ENCODE measurements around the gene LBH.

LBH gene

GRCh38 chr2:30248791-30249190, 17.5 kb downstream of the LBH start:
- Histone ChIP-seq H2BK15ac (replicated peaks; ENCODE audit: low read depth) (no peak overlapping the region), H3K56ac (ENCODE audit: low read length) (no peak overlapping the region), H3K9ac (ENCODE audit: low read length) (no peak overlapping the region), H3K18ac (ENCODE audit: low read length) (no peak overlapping the region), H3K79me1 (ENCODE audit: low read length) (peaks cover 28% of the 10 kb centered on the region), H2BK5ac (ENCODE audit: low read length) (no peak overlapping the region), H3K4me2 (ENCODE audit: low read length) (no peak overlapping the region), H3K79me2 (ENCODE audit: control insufficient read depth, insufficient read depth, low read length) (peaks cover 25% of the 10 kb centered on the region), H3K36me3 (ENCODE audit: control insufficient read depth, insufficient read depth, low read length) (peaks cover 1% of the 10 kb centered on the region), H3K27ac (ENCODE audit: low read depth, low read length) (no peak overlapping the region), H4K5ac (ENCODE audit: low read length) (no peak overlapping the region), H3K4me1 (ENCODE audit: control insufficient read depth, low read depth, low read length) (peaks cover 7% of the 10 kb centered on the region), H2BK120ac (ENCODE audit: low read depth, low read length) (no peak overlapping the region), H3K23ac (ENCODE audit: low read length) (no peak overlapping the region), H3K4me3 (ENCODE audit: low read length) (no peak overlapping the region), H2AK5ac (ENCODE audit: low read length) (no peak overlapping the region), H3K27me3 (ENCODE audit: insufficient read depth, low read length, poor library complexity) (no peaks in the 10 kb centered on the region), H3K4ac (ENCODE audit: low read depth, low read length) (no peak overlapping the region), H4K8ac (ENCODE audit: low read depth, low read length) (no peak overlapping the region)
- WGBS (ENCODE audit: extremely low coverage, insufficient coverage, low lambda C conversion rate): no CpG with 5 or more reads among the region's 2 CpGs
- DNase-seq: no peak

GRCh38 chr2:30249354-30249753, 18.0 kb downstream of the LBH start:
- H3K4me1 ChIP-seq (ENCODE audit: control insufficient read depth, low read depth, low read length): peaks cover 7% of the 10 kb centered on the region
- peaks cover 29% of the 10 kb centered on the region for H3K79me1 ChIP-seq (ENCODE audit: low read length)
- no peak overlapping the region for H2BK120ac ChIP-seq (ENCODE audit: low read depth, low read length)
- H2BK15ac ChIP-seq (replicated peaks; ENCODE audit: low read depth): no peak overlapping the region
- H3K27me3 ChIP-seq (ENCODE audit: insufficient read depth, low read length, poor library complexity): no peaks in the 10 kb centered on the region
- no peak for DNase-seq
- H3K27ac ChIP-seq (ENCODE audit: low read depth, low read length): no peak overlapping the region
- H2AK5ac ChIP-seq (ENCODE audit: low read length): no peak overlapping the region
- H3K79me2 ChIP-seq (ENCODE audit: control insufficient read depth, insufficient read depth, low read length): peaks cover 27% of the 10 kb centered on the region
- H3K23ac ChIP-seq (ENCODE audit: low read length): no peak overlapping the region
- H3K36me3 ChIP-seq (ENCODE audit: control insufficient read depth, insufficient read depth, low read length): peaks cover 2% of the 10 kb centered on the region
- no peak overlapping the region for H3K4me2 ChIP-seq (ENCODE audit: low read length)
- H2BK5ac ChIP-seq (ENCODE audit: low read length): no peak overlapping the region
- no CpG with 5 or more reads among the region's 7 CpGs for WGBS (ENCODE audit: extremely low coverage, insufficient coverage, low lambda C conversion rate)
- no peak overlapping the region for H3K4ac ChIP-seq (ENCODE audit: low read depth, low read length)
- no peak overlapping the region for H3K56ac ChIP-seq (ENCODE audit: low read length)
- H4K8ac ChIP-seq (ENCODE audit: low read depth, low read length): no peak overlapping the region
- no peak overlapping the region for H3K18ac ChIP-seq (ENCODE audit: low read length)
- no peak overlapping the region for H3K4me3 ChIP-seq (ENCODE audit: low read length)
- no peak overlapping the region for H4K5ac ChIP-seq (ENCODE audit: low read length)
- no peak overlapping the region for H3K9ac ChIP-seq (ENCODE audit: low read length)

- Histone ChIP-seq H3K79me2 (ENCODE audit: control insufficient read depth, insufficient read depth, low read length) (peaks cover 30% of the 10 kb centered on the region), H3K4me2 (ENCODE audit: low read length) (no peak overlapping the region), H4K8ac (ENCODE audit: low read depth, low read length) (no peak overlapping the region), H3K9ac (ENCODE audit: low read length) (no peak overlapping the region), H3K27ac (ENCODE audit: low read depth, low read length) (no peak overlapping the region), H3K79me1 (ENCODE audit: low read length) (peaks cover 34% of the 10 kb centered on the region), H3K56ac (ENCODE audit: low read length) (no peak overlapping the region), H3K18ac (ENCODE audit: low read length) (no peak overlapping the region), H2AK5ac (ENCODE audit: low read length) (no peak overlapping the region), H2BK5ac (ENCODE audit: low read length) (no peak overlapping the region), H3K4me1 (ENCODE audit: control insufficient read depth, low read depth, low read length) (peaks cover 7% of the 10 kb centered on the region), H3K4ac (ENCODE audit: low read depth, low read length) (no peak overlapping the region), H2BK15ac (replicated peaks; ENCODE audit: low read depth) (no peak overlapping the region), H3K4me3 (ENCODE audit: low read length) (no peak overlapping the region), H3K27me3 (ENCODE audit: insufficient read depth, low read length, poor library complexity) (no peaks in the 10 kb centered on the region), H4K5ac (ENCODE audit: low read length) (no peak overlapping the region), H3K23ac (ENCODE audit: low read length) (no peak overlapping the region), H2BK120ac (ENCODE audit: low read depth, low read length) (no peak overlapping the region), H3K36me3 (ENCODE audit: control insufficient read depth, insufficient read depth, low read length) (peaks cover 2% of the 10 kb centered on the region)
- DNase-seq: no peak
- WGBS (ENCODE audit: extremely low coverage, insufficient coverage, low lambda C conversion rate): no CpG with 5 or more reads among the region's 6 CpGs
Measured at GRCh38 chr2:30250421-30250820, 19.1 kb downstream of the LBH start.

GRCh38 chr2:30252723-30253701, 21.7 kb downstream of the LBH start:
- no peaks in the 10 kb centered on the region for H3K27me3 ChIP-seq (ENCODE audit: insufficient read depth, low read length, poor library complexity)
- H3K79me1 ChIP-seq (ENCODE audit: low read length): peaks cover 38% of the 10 kb centered on the region
- H3K27ac ChIP-seq (ENCODE audit: low read depth, low read length): peak overlapping the region; percentile 19
- no peak overlapping the region for H3K4ac ChIP-seq (ENCODE audit: low read depth, low read length)
- no peak overlapping the region for H2AK5ac ChIP-seq (ENCODE audit: low read length)
- H4K8ac ChIP-seq (ENCODE audit: low read depth, low read length): no peak overlapping the region
- H4K5ac ChIP-seq (ENCODE audit: low read length): no peak overlapping the region
- peak; percentile 79 for DNase-seq
- peaks cover 6% of the 10 kb centered on the region for H3K36me3 ChIP-seq (ENCODE audit: control insufficient read depth, insufficient read depth, low read length)
- no peak overlapping the region for H3K18ac ChIP-seq (ENCODE audit: low read length)
- H3K23ac ChIP-seq (ENCODE audit: low read length): no peak overlapping the region
- H3K79me2 ChIP-seq (ENCODE audit: control insufficient read depth, insufficient read depth, low read length): peaks cover 27% of the 10 kb centered on the region
- 100% methylated on average over 1 of the region's 7 CpGs for WGBS (ENCODE audit: extremely low coverage, insufficient coverage, low lambda C conversion rate)
- peaks cover 7% of the 10 kb centered on the region for H3K4me1 ChIP-seq (ENCODE audit: control insufficient read depth, low read depth, low read length)
- no peak overlapping the region for H2BK5ac ChIP-seq (ENCODE audit: low read length)
- H3K4me3 ChIP-seq (ENCODE audit: low read length): no peak overlapping the region
- H3K56ac ChIP-seq (ENCODE audit: low read length): peak overlapping the region; percentile 65
- H3K4me2 ChIP-seq (ENCODE audit: low read length): no peak overlapping the region
- no peak overlapping the region for H2BK120ac ChIP-seq (ENCODE audit: low read depth, low read length)
- H3K9ac ChIP-seq (ENCODE audit: low read length): peak overlapping the region; percentile 33
- no peak overlapping the region for H2BK15ac ChIP-seq (replicated peaks; ENCODE audit: low read depth)

GRCh38 chr2:30253873-30254684, 22.7 kb downstream of the LBH start:
- Histone ChIP-seq H3K4me2 (ENCODE audit: low read length) (no peak overlapping the region), H4K8ac (ENCODE audit: low read depth, low read length) (no peak overlapping the region), H3K4me1 (ENCODE audit: control insufficient read depth, low read depth, low read length) (peaks cover 7% of the 10 kb centered on the region), H3K9ac (ENCODE audit: low read length) (no peak overlapping the region), H2BK120ac (ENCODE audit: low read depth, low read length) (no peak overlapping the region), H3K79me1 (ENCODE audit: low read length) (peaks cover 35% of the 10 kb centered on the region), H3K36me3 (ENCODE audit: control insufficient read depth, insufficient read depth, low read length) (peaks cover 11% of the 10 kb centered on the region), H3K4me3 (ENCODE audit: low read length) (no peak overlapping the region), H2AK5ac (ENCODE audit: low read length) (no peak overlapping the region), H3K56ac (ENCODE audit: low read length) (peak overlapping the region; percentile 27), H3K79me2 (ENCODE audit: control insufficient read depth, insufficient read depth, low read length) (peaks cover 21% of the 10 kb centered on the region), H2BK5ac (ENCODE audit: low read length) (no peak overlapping the region), H3K18ac (ENCODE audit: low read length) (no peak overlapping the region), H3K27ac (ENCODE audit: low read depth, low read length) (no peak overlapping the region), H3K27me3 (ENCODE audit: insufficient read depth, low read length, poor library complexity) (no peaks in the 10 kb centered on the region), H4K5ac (ENCODE audit: low read length) (no peak overlapping the region), H3K4ac (ENCODE audit: low read depth, low read length) (no peak overlapping the region), H3K23ac (ENCODE audit: low read length) (peak overlapping the region; percentile 59), H2BK15ac (replicated peaks; ENCODE audit: low read depth) (no peak overlapping the region)
- WGBS (ENCODE audit: extremely low coverage, insufficient coverage, low lambda C conversion rate): no CpG with 5 or more reads among the region's 9 CpGs
- DNase-seq: no peak
